Smooth muscle cell (in vitro differentiated cells): ENCODE measurements around the gene NUP160. TPM values are rescaled to one million over a fixed set of nuclear protein-coding genes. Genes with fewer than 3 reads are reported as not detected.

ENCODE experiments used
- DNase-seq: peaks from one replicate; lab custom pipeline; 2025; ENCODE audit not compliant: unreplicated experiment; lab: John Stamatoyannopoulos, UW
- H2AFZ ChIP-seq: fragments of 200-600 bp; sonication (generic); 2 replicates; pipeline ENCODE4 v1.6.0; 2016; ENCODE audit warnings: antibody characterized with exemption, low read depth, mild to moderate bottlenecking
- H3F3A ChIP-seq: fragments of 200-600 bp; sonication (generic); 2 replicates; pipeline ENCODE4 v1.6.0; 2017; ENCODE audit warnings: antibody characterized with exemption, low read depth
- H3K27ac ChIP-seq: fragments of 200-600 bp; sonication (generic); 2 replicates; pipeline ENCODE4 v1.5.1; 2016; ENCODE audit warnings: low read depth, mild to moderate bottlenecking
- H3K27me3 ChIP-seq: fragments of 200-600 bp; sonication (generic); 2 replicates; pipeline ENCODE4 v1.6.1; 2016; ENCODE audit warnings: low read depth, mild to moderate bottlenecking
- H3K36me3 ChIP-seq: fragments of 200-600 bp; sonication (generic); 2 replicates; pipeline ENCODE4 v1.5.1; 2016; ENCODE audit warnings: low read depth
- H3K4me1 ChIP-seq: fragments of 200-600 bp; sonication (generic); 2 replicates; pipeline ENCODE4 v1.5.1; 2016; ENCODE audit warnings: low read depth
- H3K4me2 ChIP-seq: fragments of 200-600 bp; sonication (generic); 2 replicates; pipeline ENCODE4 v1.6.0; 2016; ENCODE audit warnings: mild to moderate bottlenecking
- H3K4me3 ChIP-seq: fragments of 200-600 bp; sonication (generic); 2 replicates; pipeline ENCODE4 v1.5.1; 2016; ENCODE audit warnings: mild to moderate bottlenecking
- H3K79me2 ChIP-seq: fragments of 200-600 bp; sonication (generic); 2 replicates; pipeline ENCODE4 v1.6.0; 2016; ENCODE audit warnings: low read depth, mild to moderate bottlenecking
- H3K9ac ChIP-seq: fragments of 200-600 bp; sonication (generic); 2 replicates; pipeline ENCODE4 v1.6.0; 2016; ENCODE audit warnings: low read depth
- H3K9me3 ChIP-seq: fragments of 200-600 bp; sonication (generic); replicated peaks from 2 replicates; pipeline ENCODE4 v1.5.1; 2016; ENCODE audit warnings: low read depth
- H4K20me1 ChIP-seq: fragments of 200-600 bp; sonication (generic); 2 replicates; pipeline ENCODE4 v1.6.0; 2016; ENCODE audit warnings: low read depth
- CTCF ChIP-seq: fragments of 200-600 bp; sonication (generic); IDR thresholded peaks from 2 replicates; pipeline ENCODE4 v1.5.1; 2017; ENCODE audit warnings: borderline replicate concordance, mild to moderate bottlenecking, antibody characterized with exemption; ENCODE audit not compliant: insufficient read depth, poor library complexity, severe bottlenecking
- WGBS: methylation state at CpG from one replicate; pipeline ENCODE4 v1.1.7; 2016; ENCODE audit warnings: low lambda C conversion rate; 5-methylcytosine and 5-hydroxymethylcytosine counted together
- polyA plus RNA-seq: library from polyadenylated mRNA; unstranded; fragments of >200 nt; fragmentation: Nextera tagmentation; extraction: Ambion mirVana; gene quantifications from 2 replicates; pipeline ENCODE4 v1.2.1, GENCODE V29; 2016
- total RNA-seq: library from RNA; depleted of rRNA; stranded (reverse); fragments of >200 nt; gene quantifications from 2 replicates; pipeline ENCODE4 v1.2.3, GENCODE V29; 2014

The NUP160 gene
- total and polyA plus RNA-seq, 2 experiments from 2014 or later, result 13.9 to 26.3 TPM

- H4K20me1 ChIP-seq, result no peaks in the 10 kb centered on the region
- no peak overlapping the region for H2AFZ ChIP-seq
- H3K4me3 ChIP-seq, result no peak overlapping the region
- H3K79me2 ChIP-seq, result no peaks in the 10 kb centered on the region
- no peak overlapping the region for H3K9ac ChIP-seq
- H3K9me3 ChIP-seq, result no peaks in the 10 kb centered on the region
- no peaks in the 10 kb centered on the region for H3K27me3 ChIP-seq
- H3K36me3 ChIP-seq, result no peaks in the 10 kb centered on the region
- H3K4me1 ChIP-seq, result no peaks in the 10 kb centered on the region
- H3F3A ChIP-seq, result no peaks in the 10 kb centered on the region
- H3K27ac ChIP-seq, result no peak overlapping the region
- TF ChIP-seq CTCF, result no peak
- no peak overlapping the region for H3K4me2 ChIP-seq
- WGBS, result 85% methylated on average over 3 of the region's 3 CpGs
- DNase-seq, result no peak
Measured at GRCh38 chr11:47891886-47892285, 43.7 kb upstream of the NUP160 start.

- 70% methylated on average over 4 of the region's 4 CpGs for WGBS
- Histone ChIP-seq H4K20me1 (no peaks in the 10 kb centered on the region), H3K9me3 (no peaks in the 10 kb centered on the region), H3K36me3 (no peaks in the 10 kb centered on the region), H3K27ac (no peak overlapping the region), H3K79me2 (no peaks in the 10 kb centered on the region), H2AFZ (no peak overlapping the region), H3K4me3 (no peak overlapping the region), H3F3A (no peaks in the 10 kb centered on the region), H3K4me2 (no peak overlapping the region), H3K27me3 (no peaks in the 10 kb centered on the region), H3K4me1 (no peaks in the 10 kb centered on the region), H3K9ac (no peak overlapping the region)
- no peak for DNase-seq
- TF ChIP-seq CTCF, result no peak
Measured at GRCh38 chr11:47889714-47890441, 41.7 kb upstream of the NUP160 start.

GRCh38 chr11:47887910-47888569 lies 39.9 kb upstream of the NUP160 start:
- no peak for TF ChIP-seq CTCF
- Histone ChIP-seq H3K79me2 (no peaks in the 10 kb centered on the region), H3K27me3 (no peaks in the 10 kb centered on the region), H3K27ac (no peak overlapping the region), H3K36me3 (no peaks in the 10 kb centered on the region), H3K4me2 (no peak overlapping the region), H3K9me3 (no peaks in the 10 kb centered on the region), H3K9ac (no peak overlapping the region), H3K4me1 (no peaks in the 10 kb centered on the region), H3K4me3 (no peak overlapping the region), H4K20me1 (no peaks in the 10 kb centered on the region), H3F3A (no peaks in the 10 kb centered on the region), H2AFZ (no peak overlapping the region)
- DNase-seq, result no peak
- 91% methylated on average over 5 of the region's 5 CpGs for WGBS
